HG02623 (cell line): Measurements from ENCODE around the gene B3GAT2.

Source experiments
- ATAC-seq: cut with Tn5 transposase; IDR thresholded peaks from one replicate; pipeline ENCODE4 v1.9.1; 2021; ENCODE audit warnings: moderate library complexity; ENCODE audit not compliant: unreplicated experiment

The B3GAT2 gene

GRCh38 chr6:70844301-70844700, 112.6 kb downstream of the B3GAT2 start:
- no peak for ATAC-seq

GRCh38 chr6:70843328-70843918, 113.4 kb downstream of the B3GAT2 start:
- no peak for ATAC-seq

GRCh38 chr6:70842541-70842940, 114.3 kb downstream of the B3GAT2 start:
- ATAC-seq, result no peak

- ATAC-seq, result no peak
Observed at GRCh38 chr6:70841112-70841511, 115.7 kb downstream of the B3GAT2 start.

- ATAC-seq, result peak; percentile 52
Observed at GRCh38 chr6:70839286-70840266, 117.3 kb downstream of the B3GAT2 start.

GRCh38 chr6:70838907-70839285, 118.0 kb downstream of the B3GAT2 start:
- ATAC-seq, result no peak

- ATAC-seq, result no peak
Observed at GRCh38 chr6:70834520-70834919, 122.3 kb downstream of the B3GAT2 start.

GRCh38 chr6:70831427-70831826, 125.4 kb downstream of the B3GAT2 start:
- ATAC-seq, result no peak

- ATAC-seq, result peak; percentile 47
Observed at GRCh38 chr6:70823651-70824050, 133.2 kb downstream of the B3GAT2 start.

- no peak for ATAC-seq
Observed at GRCh38 chr6:70821751-70822150, 135.1 kb downstream of the B3GAT2 start.

- ATAC-seq, result no peak
Observed at GRCh38 chr6:70820778-70821177, 136.1 kb downstream of the B3GAT2 start.

GRCh38 chr6:70819646-70820045, 137.2 kb downstream of the B3GAT2 start:
- ATAC-seq, result no peak

- no peak for ATAC-seq
Observed at GRCh38 chr6:70813885-70814284, 143.0 kb downstream of the B3GAT2 start.

- ATAC-seq, result no peak
Observed at GRCh38 chr6:70811788-70812187, 145.1 kb downstream of the B3GAT2 start.
